Spleen (tissue), 7 donors: ENCODE data around the gene PCP2.

Source experiments
- CTCF ChIP-seq, 11 experiments: fragments of 200-600 bp in 7 of 11; fragments of 450-650 bp in 4 of 11; sonication (generic) in 4 of 11; IDR thresholded peaks in 8 of 11; conservative IDR thresholded peaks in 3 of 11; 1 replicate in 7 of 11; 2 replicates in 4 of 11; pipeline versions ENCODE4 v1.4.0 to v1.8.0; 2016 to 2021; ENCODE audit warnings: antibody characterized with exemption in 11 of 11, inconsistent platforms in 4 of 11, mild to moderate bottlenecking in 1 of 11
- POLR2A ChIP-seq, 3 donors: fragments of 450-650 bp; IDR thresholded peaks; one replicate each; pipeline ENCODE4 v1.5.1; 2017; ENCODE audit warnings: antibody characterized with exemption in 3 of 3, mild to moderate bottlenecking in 1 of 3
- POLR2AphosphoS5 ChIP-seq, 3 donors: sonication (generic); formaldehyde crosslinking; IDR thresholded peaks; one replicate each; pipeline ENCODE4 v1.5.1; 2017; ENCODE audit warnings: antibody characterized with exemption in 3 of 3
- donor health status: DM: no; HTN: no; CAD: no; lungs with moderate emphysema.
- donor health status: DM: no; HTN: no; CAD: no.
- donor health status: DM: no; HTN: no; CAD: no.

GRCh38 chr19:7652061-7652641, 18.6 kb upstream of the PCP2 start:
- TF ChIP-seq CTCF (IDR thresholded peaks at IDR 0.05 in 8 of 11, conservative IDR thresholded peaks at IDR 0.05 in 3 of 11) (peak; percentile 96 to 100 (median 99)), POLR2A (IDR thresholded peaks at IDR 0.05) (no peak), POLR2AphosphoS5 (IDR thresholded peaks at IDR 0.05) (peak; percentile 59 to 77 (median 75))
